Hippocampal formation (tissue), 2 donors: ENCODE data around the gene PRDM16.
A peak's percentile ranks its signal among the peaks of the same experiment; 100 is the strongest.

Source experiments
- DNase-seq, 2 donors: peaks; one replicate each; lab custom pipeline; 2025; lab: John Stamatoyannopoulos, UW

The PRDM16 gene

DNA sequence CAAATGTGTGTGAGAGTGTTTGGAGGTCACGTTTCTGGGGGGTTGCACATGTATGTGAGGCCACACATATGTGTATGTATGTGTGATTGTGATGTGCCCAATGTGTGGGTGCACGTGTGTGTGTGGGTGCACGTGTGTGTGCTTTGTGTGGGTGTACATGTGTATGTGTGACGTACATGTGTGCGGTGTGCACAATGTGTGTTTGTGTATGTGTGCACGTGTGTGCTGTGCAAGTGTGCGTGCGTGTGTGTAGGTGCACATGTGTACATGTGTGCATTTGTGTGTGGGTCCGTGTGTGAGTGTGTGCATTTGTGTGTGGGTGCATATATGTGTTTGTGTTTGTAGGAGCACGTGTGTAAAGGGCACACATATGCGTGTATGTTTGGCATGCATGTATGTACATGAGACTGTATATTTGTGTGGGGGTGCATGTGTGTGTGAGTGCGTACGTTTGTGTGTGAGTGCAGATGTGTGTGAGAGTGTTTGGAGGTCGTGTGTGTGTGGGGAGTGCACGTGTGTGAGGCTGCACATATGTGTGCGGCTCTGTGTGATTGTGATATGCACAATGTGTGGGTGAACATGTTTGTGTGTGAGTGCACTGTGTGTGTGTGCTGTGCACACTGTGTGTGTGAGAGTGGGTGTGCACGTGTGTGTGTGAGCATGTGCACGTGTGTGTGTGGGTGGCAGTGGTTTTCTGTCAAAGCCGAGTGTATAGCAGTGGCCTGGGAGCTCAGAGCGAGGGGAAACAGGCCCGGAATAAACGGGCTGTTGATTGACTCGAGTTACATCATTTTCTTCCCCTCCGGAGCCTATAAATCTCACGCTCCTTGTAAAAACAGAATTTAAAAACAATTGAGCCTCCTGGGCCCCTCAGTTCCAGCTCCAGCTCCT lies 252.8 kb downstream of the PRDM16 start:
- DNase-seq: no peak

GRCh38 chr1:3322450-3323020 lies 253.5 kb downstream of the PRDM16 start:
- no peak for DNase-seq

DNA sequence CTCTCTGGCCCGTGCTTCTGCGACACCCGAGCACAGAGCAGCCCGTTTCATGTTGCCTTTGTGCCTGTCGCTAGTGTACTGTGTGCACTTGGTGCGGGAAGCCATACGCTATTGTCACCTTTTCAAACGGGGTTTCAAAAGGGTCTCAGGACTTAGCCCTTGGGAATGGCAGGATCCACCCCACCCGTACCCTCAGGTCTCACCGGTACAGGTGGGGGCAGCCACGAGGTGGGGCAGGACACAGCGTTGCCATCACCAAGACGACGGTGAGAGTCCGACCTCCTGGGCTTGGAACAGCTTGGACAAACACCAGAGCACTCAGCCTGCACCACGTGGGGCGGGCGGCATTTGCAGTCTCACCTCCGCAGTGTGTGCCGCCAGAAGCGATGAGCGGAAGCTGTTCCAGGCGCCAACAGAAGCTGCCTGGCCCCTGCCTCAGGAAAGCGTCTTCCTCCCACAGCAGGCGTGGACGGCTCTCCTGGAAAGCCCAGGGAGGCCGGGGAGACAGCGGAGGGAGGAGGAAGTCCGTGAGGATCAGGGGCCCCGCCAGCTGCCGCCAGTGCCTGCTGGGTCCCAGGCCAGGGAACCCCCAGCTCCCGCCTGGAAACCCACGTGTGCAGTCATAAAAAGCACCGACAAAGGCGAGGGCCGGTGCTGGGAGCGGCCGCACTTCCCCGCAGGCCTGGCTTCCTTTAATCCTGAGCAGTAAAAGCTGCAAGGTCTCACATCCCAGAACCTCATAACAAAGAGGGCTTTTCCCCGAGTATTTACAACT lies 254.2 kb downstream of the PRDM16 start:
- no peak for DNase-seq

GRCh38 chr1:3323796-3324703 lies 255.0 kb downstream of the PRDM16 start:
- DNase-seq: no peak

- no peak for DNase-seq
Measured at GRCh38 chr1:3324704-3325535, 255.9 kb downstream of the PRDM16 start.

DNA sequence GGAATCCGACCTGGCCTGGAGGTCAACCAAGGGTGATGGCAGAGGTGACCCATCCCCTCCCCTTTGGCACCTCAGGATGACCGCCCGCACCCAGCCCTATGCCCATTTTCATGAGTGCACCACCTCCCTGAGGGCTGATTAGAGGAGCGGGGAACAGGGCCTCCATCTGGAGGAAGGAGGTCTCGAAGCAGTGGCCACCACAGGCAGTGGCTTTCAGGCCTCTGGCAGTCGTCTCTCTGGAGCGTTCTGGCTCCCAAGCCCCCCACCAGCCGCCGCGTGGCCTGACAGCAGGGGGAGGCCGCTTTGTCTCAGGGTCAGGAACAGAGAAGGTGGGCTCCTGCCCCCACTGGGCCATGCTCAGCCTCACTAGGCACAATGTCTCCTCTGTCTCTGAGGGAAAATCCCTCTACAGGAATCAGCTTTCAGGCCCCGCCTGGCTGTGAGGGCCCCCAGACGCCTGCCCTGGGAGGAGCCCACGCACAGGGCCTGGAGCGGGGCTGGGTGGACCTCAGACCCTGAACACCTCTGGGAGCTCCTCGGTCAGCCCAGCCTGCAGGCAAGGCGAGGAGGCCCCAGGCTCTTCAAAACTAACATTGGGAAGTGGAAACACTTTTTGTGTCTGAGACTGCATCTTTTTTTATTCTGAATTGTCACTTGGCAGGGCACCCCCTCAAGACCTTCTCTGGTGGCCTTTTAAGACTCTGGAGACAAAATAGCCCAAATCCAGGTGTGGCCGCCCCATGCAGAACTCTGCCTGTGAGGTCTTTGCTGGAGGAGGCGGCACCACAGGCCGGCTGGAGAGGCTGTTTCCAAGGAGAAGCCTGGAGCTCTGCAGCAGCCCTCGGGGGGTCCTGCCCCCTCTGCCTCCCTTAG lies 257.7 kb downstream of the PRDM16 start:
- no peak for DNase-seq

GRCh38 chr1:3327389-3327702 lies 258.3 kb downstream of the PRDM16 start:
- DNase-seq: no peak

GRCh38 chr1:3327936-3328590 lies 259.1 kb downstream of the PRDM16 start:
- no peak for DNase-seq

- DNase-seq: no peak
Measured at GRCh38 chr1:3329640-3330281, 260.8 kb downstream of the PRDM16 start.

DNA sequence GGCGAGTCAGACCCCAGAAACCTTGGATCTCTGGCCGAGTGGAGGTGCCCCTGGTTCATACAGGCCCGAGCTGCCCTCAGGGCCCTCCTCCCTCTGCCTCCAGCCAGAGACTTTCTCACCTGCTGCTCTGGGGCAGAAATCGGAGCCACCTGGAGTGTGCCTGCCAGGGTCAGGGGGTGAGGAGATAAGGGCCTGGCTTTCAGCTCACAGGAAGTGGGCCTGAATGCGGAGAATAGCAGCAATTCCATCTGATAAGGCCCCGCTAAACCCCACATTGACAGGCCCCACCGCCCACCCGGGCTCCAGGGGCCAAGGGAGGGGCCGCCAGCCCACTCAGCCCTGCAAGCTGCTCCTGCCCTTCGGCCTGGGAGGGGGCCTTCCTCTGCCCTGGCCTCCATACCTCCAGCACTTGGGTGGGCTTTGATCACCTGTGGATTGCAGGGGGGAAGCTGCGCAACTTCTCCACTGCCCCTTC lies 261.8 kb downstream of the PRDM16 start:
- no peak for DNase-seq

DNA sequence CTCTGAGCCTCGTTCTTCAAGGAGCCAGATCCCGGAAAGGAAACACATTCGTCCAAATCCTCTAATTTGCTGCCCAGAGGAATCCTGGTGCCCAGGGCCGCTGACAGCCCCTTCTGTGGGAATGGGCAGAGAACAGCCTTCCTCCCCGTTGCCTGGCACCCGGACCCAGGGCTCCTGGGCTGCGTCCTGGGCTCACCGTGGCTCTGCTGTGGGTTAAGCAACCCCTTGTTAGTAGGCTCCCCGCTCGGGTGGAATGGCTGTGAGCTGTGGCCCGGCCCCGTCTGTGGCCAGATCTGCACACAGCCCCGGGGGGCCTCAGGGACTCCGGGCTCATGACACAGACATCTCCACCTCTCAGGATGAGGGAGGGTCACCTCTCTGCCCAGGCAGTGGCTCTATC lies 262.6 kb downstream of the PRDM16 start:
- peak; percentile 13 to 19 for DNase-seq

DNA sequence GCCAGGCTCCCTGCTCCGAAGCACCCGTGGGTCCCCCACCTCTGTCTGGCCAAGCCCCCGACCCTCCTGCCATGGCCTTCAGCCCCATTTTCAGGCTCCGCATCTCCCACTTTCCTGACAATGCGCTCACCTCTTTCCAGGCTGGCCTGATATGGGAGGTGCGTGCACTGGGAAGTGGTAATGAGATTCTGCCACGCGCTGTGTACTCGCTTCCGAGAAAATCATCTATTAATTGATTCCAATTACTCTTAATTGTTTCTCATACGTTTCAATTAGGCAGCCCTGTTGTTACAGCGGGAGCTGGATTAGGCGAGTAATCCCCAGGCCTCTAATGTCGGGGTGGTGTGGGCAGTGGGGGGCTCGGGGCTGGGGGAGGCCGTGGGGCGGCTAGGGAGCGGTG lies 263.0 kb downstream of the PRDM16 start:
- no peak for DNase-seq

DNA sequence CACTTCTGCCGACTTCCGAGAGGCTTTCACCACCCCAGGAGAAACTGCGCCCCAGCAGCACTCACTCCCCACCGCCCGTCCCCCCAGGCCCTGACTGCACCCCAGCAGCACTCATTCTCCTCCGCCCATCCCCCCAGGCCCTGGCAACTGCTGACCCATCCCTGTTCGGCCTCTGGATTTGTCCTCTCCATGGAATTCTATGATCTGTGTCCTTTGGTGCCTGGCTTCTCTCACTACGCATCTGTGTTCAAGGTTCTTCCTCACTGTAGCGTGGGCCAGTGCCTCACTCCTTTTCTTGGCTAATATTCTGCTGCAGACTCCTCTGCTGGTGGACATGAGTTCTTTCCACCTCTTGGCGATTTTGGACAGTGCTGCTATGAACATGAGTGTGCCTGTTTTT lies 263.7 kb downstream of the PRDM16 start:
- no peak for DNase-seq

DNA sequence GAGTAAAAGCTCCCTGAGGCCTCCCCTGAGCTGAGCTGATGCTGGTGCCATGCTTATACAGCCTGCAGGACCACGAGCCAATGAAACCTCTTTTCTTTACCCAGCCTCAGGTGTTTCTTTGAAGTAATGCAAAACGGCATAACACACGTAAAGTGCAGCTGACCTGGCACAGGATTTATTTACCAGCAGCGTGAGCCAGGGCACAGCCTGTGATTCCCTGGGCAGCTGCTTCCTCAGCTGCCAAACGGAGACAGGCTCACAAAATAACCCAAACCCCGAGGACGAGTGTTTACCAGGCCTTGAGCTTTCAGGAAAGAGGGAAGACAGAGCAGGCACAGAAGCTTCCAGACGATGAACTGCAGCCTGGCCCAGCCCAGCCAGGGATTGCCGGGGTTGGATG lies 264.9 kb downstream of the PRDM16 start:
- peak in 1 of 2 donors; percentile 50 for DNase-seq

GRCh38 chr1:3334366-3334765 lies 265.4 kb downstream of the PRDM16 start:
- DNase-seq: no peak

- no peak for DNase-seq
Measured at GRCh38 chr1:3335754-3336640, 267.0 kb downstream of the PRDM16 start.
